Natural killer cell (primary cell): ENCODE measurements around the gene ADCY5. TPM values are rescaled to one million over a fixed set of nuclear protein-coding genes. Genes with fewer than 3 reads are reported as not detected.

Source experiments
- ATAC-seq, 3 donors: fragments of 150-1000 bp in 2 of 3; fragments of 200-7000 bp in 1 of 3; cut with Tn5 transposase; 1 replicate in 1 of 3; 2 replicates in 2 of 3; pipeline ENCODE4 v1.10.0; 2021; ENCODE audit warnings: mild to moderate bottlenecking in 2 of 3, moderate library complexity in 2 of 3
- DNase-seq, 2 donors: peaks; one replicate each; pipeline versions ENCODE4 v3.0.0 to v3.0.0-alpha.2; 2013 to 2021; ENCODE audit warnings: mixed read lengths in 1 of 2
- H3K27ac ChIP-seq: one replicate; pipeline ENCODE4 v1.5.1; 2013; ENCODE audit warnings: mild to moderate bottlenecking, low read length
- H3K27me3 ChIP-seq: one replicate; pipeline ENCODE4 v1.6.1; 2013; ENCODE audit warnings: low read length; ENCODE audit not compliant: control insufficient read depth, insufficient read depth
- H3K36me3 ChIP-seq: one replicate; pipeline ENCODE4 v1.6.1; 2013; ENCODE audit warnings: low read length; ENCODE audit not compliant: control insufficient read depth, insufficient read depth
- H3K4me1 ChIP-seq: one replicate; pipeline ENCODE4 v1.6.1; 2013; ENCODE audit warnings: low read length; ENCODE audit not compliant: control insufficient read depth, insufficient read depth
- H3K4me3 ChIP-seq: one replicate; pipeline ENCODE4 v1.5.1; 2013; ENCODE audit warnings: low read length
- H3K9me3 ChIP-seq: one replicate; pipeline ENCODE4 v1.6.1; 2013; ENCODE audit warnings: low read length; ENCODE audit not compliant: control insufficient read depth, insufficient read depth
- H3K27ac Mint-ChIP-seq, 2 donors: one replicate each; pipeline ENCODE4 v1.8.0; 2022; ENCODE audit warnings: mild to moderate bottlenecking in 2 of 2, mixed read lengths in 2 of 2, moderate library complexity in 1 of 2
- H3K27me3 Mint-ChIP-seq, 2 donors: one replicate each; pipeline ENCODE4 v1.8.0; 2022; ENCODE audit warnings: low read depth in 2 of 2, mixed read lengths in 2 of 2
- H3K36me3 Mint-ChIP-seq: one replicate; pipeline ENCODE4 v1.8.0; 2022; ENCODE audit warnings: mixed read lengths
- H3K4me1 Mint-ChIP-seq, 2 donors: one replicate each; pipeline ENCODE4 v1.8.0; 2022; ENCODE audit warnings: mixed read lengths in 2 of 2
- H3K4me3 Mint-ChIP-seq: one replicate; pipeline ENCODE4 v1.8.0; 2022; ENCODE audit warnings: mild to moderate bottlenecking, moderate library complexity, mixed read lengths
- H3K9me3 Mint-ChIP-seq, 2 donors: one replicate each; pipeline ENCODE4 v1.8.0; 2022; ENCODE audit warnings: mixed read lengths in 2 of 2
- WGBS: methylation state at CpG from one replicate; pipeline ENCODE4 v1.1.7; 2013; ENCODE audit warnings: missing lambda C conversion rate; ENCODE audit not compliant: insufficient coverage; 5-methylcytosine and 5-hydroxymethylcytosine counted together
- intact Hi-C: fragments of 100-400 bp; cut with micrococcal nuclease; formaldehyde crosslinking; loops from one replicate; pipeline ENCODE4 v1.14.2; 2022
- total RNA-seq, 4 donors: library from RNA; stranded (reverse); fragments of 120-200 nt in 1 of 4; gene quantifications; one replicate each; pipeline versions ENCODE4 v1.2.3 to v1.2.4, GENCODE V29; 2013 to 2022
- TF ChIP-seq, protein P1 (sequence below): fragments of 200-600 bp; IDR thresholded peaks from one replicate; pipeline ENCODE4 v1.8.0; 2022; ENCODE audit warnings: antibody characterized with exemption

Gene ADCY5
- total RNA-seq, 3 donors from 2014 or later (not counting 1 experiment from before 2014, with no cell fraction given), result not detected

GRCh38 chr3:123392368-123392767 lies 56.5 kb downstream of the ADCY5 start:
- Mint-ChIP-seq H3K9me3 (no peaks in the 10 kb centered on the region), H3K27me3 (peaks cover 6 to 13% of the 10 kb centered on the region in 2 donors), H3K4me1 (no peaks in the 10 kb centered on the region), H3K27ac (no peak overlapping the region), H3K4me3 (no peak overlapping the region), H3K36me3 (no peaks in the 10 kb centered on the region)
- TF ChIP-seq, protein P1, sequence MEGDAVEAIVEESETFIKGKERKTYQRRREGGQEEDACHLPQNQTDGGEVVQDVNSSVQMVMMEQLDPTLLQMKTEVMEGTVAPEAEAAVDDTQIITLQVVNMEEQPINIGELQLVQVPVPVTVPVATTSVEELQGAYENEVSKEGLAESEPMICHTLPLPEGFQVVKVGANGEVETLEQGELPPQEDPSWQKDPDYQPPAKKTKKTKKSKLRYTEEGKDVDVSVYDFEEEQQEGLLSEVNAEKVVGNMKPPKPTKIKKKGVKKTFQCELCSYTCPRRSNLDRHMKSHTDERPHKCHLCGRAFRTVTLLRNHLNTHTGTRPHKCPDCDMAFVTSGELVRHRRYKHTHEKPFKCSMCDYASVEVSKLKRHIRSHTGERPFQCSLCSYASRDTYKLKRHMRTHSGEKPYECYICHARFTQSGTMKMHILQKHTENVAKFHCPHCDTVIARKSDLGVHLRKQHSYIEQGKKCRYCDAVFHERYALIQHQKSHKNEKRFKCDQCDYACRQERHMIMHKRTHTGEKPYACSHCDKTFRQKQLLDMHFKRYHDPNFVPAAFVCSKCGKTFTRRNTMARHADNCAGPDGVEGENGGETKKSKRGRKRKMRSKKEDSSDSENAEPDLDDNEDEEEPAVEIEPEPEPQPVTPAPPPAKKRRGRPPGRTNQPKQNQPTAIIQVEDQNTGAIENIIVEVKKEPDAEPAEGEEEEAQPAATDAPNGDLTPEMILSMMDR, result no peak
- H3K36me3 ChIP-seq, result no peaks in the 10 kb centered on the region
- H3K4me1 ChIP-seq, result no peaks in the 10 kb centered on the region
- no peak for DNase-seq
- WGBS, result 93% methylated on average over 5 of the region's 5 CpGs
- no peak for ATAC-seq
- intact Hi-C loops, result no loop called here
- H3K27me3 ChIP-seq, result no peaks in the 10 kb centered on the region
- no peak overlapping the region for H3K27ac ChIP-seq
- no peak overlapping the region for H3K4me3 ChIP-seq
- no peaks in the 10 kb centered on the region for H3K9me3 ChIP-seq

- DNase-seq, result no peak
- Mint-ChIP-seq H3K36me3 (no peaks in the 10 kb centered on the region), H3K27me3 (peaks cover 12 to 20% of the 10 kb centered on the region in 2 donors), H3K4me3 (no peak overlapping the region), H3K27ac (no peak overlapping the region), H3K9me3 (no peaks in the 10 kb centered on the region), H3K4me1 (no peaks in the 10 kb centered on the region)
- Histone ChIP-seq H3K27ac (no peak overlapping the region), H3K27me3 (no peaks in the 10 kb centered on the region), H3K4me1 (no peaks in the 10 kb centered on the region), H3K36me3 (no peaks in the 10 kb centered on the region), H3K9me3 (no peaks in the 10 kb centered on the region), H3K4me3 (no peak overlapping the region)
- TF ChIP-seq, protein P1, result no peak
- no peak for ATAC-seq
- WGBS, result 78% methylated on average over 9 of the region's 10 CpGs
- intact Hi-C loops, result no loop called here
Observed at GRCh38 chr3:123390865-123391600, 57.9 kb downstream of the ADCY5 start.

GRCh38 chr3:123389628-123389918 lies 59.3 kb downstream of the ADCY5 start:
- H3K36me3 ChIP-seq, result no peaks in the 10 kb centered on the region
- Mint-ChIP-seq H3K36me3 (no peaks in the 10 kb centered on the region), H3K4me3 (no peak overlapping the region), H3K9me3 (no peaks in the 10 kb centered on the region), H3K4me1 (no peaks in the 10 kb centered on the region), H3K27ac (no peak overlapping the region), H3K27me3 (peaks cover 4 to 23% of the 10 kb centered on the region in 2 donors)
- no peaks in the 10 kb centered on the region for H3K9me3 ChIP-seq
- H3K4me1 ChIP-seq, result no peaks in the 10 kb centered on the region
- DNase-seq (no peak), ATAC-seq (no peak)
- 78% methylated on average over 5 of the region's 5 CpGs for WGBS
- TF ChIP-seq, protein P1, result no peak
- H3K27me3 ChIP-seq, result no peaks in the 10 kb centered on the region
- intact Hi-C loops, result no loop called here
- H3K4me3 ChIP-seq, result no peak overlapping the region
- no peak overlapping the region for H3K27ac ChIP-seq
